ENCODE results near the gene TNPO3.
"Not testable (repeated sequence)": the region's sequence is repeated elsewhere in the genome, so short reads cannot be mapped to it uniquely, and the experiment has no call there.

TNPO3 gene

DNA sequence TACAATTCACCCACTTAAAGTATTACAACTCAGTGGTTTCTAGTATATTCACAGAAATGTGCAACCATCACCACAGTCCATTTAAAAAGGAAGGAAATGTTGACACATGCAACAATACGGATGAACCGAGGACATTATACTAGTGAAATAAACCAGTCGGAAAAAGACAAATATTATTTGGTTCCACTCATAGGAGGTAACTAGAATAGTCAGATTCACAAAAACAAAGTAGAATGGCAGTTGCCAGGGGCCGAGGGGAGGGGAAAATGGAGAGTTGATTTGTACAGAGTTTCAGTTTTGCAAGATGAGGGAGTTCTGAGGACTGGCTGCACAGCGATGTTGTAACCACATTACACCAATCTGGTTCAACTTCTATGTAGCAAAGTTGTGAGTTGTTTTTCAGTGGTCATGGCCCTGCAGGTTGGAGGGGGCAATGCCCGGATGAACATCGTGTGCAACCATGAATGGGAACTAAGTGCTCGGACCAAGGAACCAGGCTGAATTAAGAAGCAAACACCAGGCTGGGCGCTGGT, 17.6 kb upstream of the TNPO3 start:
- no peak for DNase-seq (ENCODE audit: extremely low read depth in 1 of 2, low read depth in 1 of 2)

DNA sequence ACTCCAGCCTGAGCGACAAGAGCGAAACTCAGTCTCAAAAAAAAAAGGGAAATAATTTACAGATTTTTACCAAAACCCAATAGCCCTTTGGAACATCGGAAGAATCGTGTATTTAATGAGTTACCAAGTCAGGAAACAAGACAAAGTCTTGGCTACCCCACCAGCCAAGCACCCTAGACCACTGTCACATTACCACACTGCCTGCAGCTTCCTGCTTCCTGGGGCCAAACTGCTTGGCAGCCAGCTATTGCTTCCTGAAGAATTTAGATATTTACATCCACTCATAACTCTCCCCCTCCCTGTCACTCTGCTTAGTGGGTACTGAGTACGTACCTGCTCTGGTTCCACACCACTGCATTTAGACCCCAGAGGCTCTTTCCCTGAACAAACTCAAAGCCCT, 14.1 kb upstream of the TNPO3 start:
- DNase-seq (ENCODE audit: extremely low read depth in 1 of 2, low read depth in 1 of 2): no peak

DNA sequence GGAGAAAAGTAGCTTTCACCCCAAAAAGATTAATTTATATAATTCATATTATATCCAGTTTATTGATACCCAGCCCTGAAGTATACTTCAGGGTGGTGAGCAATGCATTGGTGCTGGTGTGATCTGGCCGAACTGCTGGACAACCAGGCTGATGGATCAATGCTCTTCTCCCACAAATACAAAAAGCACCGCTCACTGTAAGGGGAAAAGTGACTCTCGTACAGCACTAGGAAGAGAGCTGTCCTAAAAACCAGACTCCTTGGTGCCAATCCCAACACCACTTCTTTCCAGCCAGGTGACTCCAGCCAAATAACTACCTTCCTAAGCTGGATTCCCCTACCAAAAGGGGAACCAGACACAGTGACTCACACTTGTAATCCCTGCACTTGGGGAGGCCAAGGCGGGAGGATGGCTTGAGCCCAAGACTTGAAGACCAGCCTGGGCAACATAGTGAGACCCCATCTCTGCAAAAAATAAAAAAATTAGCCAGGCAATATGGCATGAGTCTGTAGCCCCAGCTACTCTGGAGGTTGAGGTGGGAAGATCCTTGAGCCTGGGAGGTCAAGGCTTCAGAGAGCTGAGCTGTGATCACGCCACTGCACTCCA, 13.1 kb upstream of the TNPO3 start:
- no peak for DNase-seq (ENCODE audit: extremely low read depth in 1 of 2, low read depth in 1 of 2)

DNA sequence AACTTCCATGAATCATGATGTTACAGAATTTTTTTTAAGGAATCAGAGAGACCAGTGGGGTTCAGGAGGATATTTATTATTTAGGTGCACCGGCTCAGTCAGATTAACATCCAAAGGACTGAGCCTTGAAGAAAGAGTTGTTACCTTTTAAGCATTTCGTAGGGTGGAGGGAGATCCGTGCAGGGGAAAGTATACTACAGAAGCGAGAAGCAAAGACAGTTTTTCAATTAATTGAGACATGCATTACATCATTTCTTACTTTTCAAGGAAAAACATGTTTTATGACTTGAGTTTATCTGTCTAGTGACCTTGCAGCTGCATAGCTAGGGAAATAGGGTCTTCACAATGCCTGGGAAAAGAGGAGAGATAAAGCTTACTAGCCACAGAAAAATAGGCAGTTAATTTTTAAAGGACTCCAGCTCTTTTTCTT, 12.2 kb upstream of the TNPO3 start:
- DNase-seq (ENCODE audit: extremely low read depth in 1 of 2, low read depth in 1 of 2): not testable (repeated sequence)

DNA sequence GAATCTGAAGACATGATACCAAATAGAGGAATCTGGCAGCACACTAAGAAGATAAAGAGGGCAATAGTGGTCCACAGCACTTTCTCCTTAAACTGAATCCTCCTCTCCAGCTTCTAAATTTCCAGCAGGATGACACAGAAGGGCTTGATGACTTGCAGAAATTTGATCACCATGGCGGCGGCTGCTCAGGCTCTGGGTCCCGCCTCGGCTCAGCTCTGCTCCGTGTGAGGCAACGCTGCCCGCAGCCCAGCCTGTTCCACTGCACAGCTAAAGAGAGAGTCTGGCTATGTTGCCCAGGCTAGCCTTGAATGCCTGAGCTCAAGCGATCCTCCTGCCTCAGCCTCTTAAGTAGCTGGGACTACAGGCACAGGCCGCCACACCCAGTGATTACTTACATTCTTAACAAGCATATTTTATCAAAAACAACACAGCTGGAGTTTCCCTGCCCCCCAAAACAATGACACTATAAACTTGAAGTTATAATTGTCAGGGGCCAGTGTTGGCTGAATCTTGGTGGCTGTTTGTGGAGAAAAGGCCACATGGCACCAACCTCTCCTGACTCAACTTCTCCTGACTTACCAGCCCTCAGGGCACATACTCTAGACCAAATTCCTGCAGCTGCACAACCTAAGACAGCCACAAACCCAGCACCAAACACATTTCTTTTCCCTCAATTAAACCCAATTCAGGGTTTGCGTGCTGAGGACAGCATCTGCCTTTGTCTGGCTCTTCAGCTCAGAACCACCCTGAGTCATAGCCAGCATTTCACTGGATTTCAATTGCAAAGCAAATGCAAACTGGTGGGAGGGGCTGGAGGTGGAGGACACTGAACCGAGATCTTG, 11.6 kb upstream of the TNPO3 start:
- DNase-seq (ENCODE audit: extremely low read depth in 1 of 2, low read depth in 1 of 2): no peak

DNA sequence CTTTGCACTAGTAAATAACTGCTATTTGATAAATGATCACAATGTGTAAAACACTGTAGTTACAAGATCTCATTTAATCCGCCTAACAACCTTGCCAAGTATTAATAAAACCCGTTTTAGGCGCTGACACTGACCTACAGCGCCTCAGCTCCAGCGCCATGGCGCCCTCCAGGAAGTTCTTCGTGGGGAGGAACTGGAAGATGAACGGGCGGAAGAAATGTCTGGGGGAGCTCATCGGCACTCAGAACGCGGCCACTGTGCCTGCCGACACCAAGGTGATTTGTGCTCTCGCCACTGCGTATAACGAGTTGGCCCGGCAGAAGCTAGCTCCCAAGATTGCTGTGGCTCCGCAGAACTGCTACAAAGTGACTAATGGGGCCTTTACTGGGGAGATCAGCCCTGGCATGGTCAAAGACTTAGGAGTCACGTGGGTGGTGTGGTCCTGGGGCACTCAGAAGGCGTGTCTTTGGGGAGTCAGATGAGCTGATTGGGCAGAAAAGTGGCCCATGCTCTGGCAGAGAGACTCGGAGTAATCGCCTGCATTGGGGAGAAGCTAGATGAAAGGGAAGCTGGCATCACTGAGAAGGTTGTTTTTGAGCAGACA, 1.1 kb upstream of the TNPO3 start:
- DNase-seq (ENCODE audit: extremely low read depth in 1 of 2, low read depth in 1 of 2): no peak

DNA sequence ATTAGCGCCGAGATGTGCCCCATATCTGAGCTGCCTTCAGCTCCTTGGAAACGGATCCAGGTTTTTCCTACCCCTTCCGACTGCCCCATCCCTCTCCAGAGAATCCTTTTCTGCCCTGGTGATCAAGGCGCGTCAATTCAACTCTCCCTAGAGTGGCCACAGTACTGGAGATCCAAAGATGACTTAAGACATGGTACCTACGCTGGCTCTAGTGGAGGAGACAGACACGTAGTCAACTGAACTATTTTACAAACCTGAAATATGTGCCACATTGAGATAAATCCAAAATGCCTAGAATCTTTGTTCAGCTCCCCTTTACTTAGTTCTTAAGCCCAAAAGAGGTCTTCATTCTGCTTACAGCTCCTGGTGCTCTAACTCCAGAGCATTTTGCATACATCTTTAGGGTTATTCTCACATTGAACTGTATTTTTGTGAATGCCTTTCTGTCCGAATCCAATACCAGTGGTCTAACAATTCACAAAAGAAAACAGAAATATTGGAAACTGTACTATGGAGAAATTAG, 444 bp upstream of the TNPO3 start:
- no peak for DNase-seq (ENCODE audit: extremely low read depth in 1 of 2, low read depth in 1 of 2)

DNA sequence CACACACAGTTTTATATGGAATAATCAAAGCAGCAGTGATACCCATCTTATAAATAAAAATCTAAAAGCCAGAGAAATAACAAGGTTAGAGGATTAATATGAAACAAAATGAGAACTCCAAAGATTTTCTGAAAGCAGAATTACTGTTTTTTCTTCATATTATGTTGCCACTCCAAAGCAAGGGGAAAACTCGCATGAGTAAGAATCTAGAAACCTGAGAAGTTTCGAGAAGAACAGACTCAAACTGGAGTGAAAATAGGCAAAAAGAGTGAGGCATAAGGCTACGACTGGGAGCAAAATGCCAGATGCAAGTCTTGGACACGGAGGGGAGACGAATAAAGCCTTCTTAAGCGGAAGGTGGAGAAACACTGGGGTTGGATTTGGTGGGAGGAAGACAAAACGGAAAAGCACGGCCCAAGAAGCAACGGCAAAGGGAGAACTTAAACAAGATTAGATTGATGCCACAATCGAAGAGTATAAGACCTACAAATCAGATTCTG, 923 bp downstream of the TNPO3 start:
- no peak for DNase-seq (ENCODE audit: extremely low read depth in 1 of 2, low read depth in 1 of 2)

DNA sequence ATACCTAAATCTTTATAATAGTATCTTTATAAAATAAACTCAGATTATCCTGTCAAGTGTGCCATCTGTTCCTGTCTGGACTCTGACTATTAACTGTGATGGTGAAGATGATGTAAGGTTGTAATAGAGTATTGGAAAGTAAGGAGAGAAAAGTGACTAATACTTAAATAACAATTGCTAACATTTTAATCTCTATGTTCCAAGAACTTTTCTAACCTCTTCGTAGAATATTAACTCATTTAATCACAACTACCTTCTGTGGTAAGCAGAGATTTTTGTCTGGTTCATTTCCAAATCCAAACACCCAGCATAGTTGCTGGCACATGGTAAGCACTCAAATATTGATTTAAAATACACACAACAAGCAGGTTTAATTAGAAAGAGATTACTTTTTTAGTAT, 2.5 kb downstream of the TNPO3 start:
- DNase-seq (ENCODE audit: extremely low read depth in 1 of 2, low read depth in 1 of 2): no peak

DNA sequence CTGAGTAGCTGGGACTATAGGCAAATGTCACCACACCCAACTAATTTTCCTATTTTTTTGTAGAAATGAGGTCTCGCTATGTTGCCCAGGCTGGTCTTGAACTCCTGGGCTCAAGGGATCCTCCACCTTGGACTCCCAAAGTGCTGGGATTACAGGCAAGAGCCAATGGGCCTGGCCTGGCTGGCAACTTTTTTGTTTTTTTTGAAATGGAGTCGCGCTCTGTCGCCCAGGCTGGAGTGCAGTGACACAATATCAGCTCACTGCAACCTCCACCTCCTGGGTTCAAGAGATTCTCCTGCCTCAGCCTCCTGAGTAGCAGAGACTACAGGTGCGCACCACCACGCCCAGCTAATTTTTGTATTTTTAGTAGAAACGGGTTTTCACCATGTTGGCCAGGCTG, 3.5 kb downstream of the TNPO3 start:
- not testable (repeated sequence) for DNase-seq (ENCODE audit: extremely low read depth in 1 of 2, low read depth in 1 of 2)

DNA sequence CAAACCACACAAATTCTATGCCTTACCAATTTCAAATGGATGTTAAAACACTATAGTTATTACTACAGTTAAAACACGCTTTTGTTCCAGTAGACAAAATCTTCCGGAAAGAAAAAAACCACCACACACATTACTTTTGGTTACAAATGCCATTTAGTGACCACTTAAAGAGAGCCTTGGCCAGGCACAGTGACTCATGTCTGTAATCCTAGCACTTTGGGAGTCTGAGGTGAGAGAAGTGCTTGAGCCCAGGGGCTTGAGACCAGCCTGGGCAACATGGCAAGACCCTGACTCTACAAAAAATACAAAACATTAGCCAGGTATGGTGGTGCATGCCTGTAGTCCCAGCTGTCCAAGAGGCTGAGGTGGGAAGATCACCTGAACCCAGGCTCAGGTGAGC, 7.2 kb downstream of the TNPO3 start:
- no peak for DNase-seq (ENCODE audit: extremely low read depth in 1 of 2, low read depth in 1 of 2)

DNA sequence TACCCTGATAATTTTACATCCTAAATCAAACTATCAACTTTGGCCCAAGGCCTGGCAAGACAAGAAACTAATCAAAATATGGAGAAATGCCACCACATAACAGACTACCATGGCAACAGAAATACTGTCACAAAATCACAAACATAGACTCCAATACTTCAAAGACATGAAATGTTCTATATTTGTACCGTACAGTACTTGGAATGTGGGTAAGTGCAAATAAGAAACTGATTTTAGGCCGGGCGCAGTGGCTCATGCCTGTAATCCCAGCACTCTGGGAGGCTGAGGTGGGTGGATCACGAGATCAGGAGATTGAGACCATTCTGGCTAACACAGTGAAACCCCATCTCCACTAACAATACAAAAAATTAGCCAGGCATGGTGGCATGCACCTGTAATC, 9.2 kb downstream of the TNPO3 start:
- DNase-seq (ENCODE audit: extremely low read depth in 1 of 2, low read depth in 1 of 2): no peak

DNA sequence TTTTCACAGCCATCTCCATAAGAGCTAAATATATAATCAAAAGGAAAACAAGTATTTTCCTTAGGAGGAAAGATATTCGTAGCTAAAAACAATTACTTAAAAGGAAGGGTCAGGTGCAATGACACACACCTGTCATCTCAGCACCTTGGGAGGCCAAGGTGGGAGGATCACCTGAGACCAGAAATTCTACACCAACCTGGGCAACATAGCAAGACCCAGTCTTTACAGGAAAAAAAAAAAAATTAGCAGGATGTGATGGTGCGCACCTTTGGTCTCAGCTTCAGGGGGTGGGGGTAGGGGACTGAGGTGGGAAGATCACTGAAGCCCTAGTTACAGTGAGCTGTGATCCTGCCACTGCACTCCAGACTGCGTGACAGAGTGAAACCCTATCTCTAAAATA, 11.9 kb downstream of the TNPO3 start:
- DNase-seq (ENCODE audit: extremely low read depth in 1 of 2, low read depth in 1 of 2): no peak

DNA sequence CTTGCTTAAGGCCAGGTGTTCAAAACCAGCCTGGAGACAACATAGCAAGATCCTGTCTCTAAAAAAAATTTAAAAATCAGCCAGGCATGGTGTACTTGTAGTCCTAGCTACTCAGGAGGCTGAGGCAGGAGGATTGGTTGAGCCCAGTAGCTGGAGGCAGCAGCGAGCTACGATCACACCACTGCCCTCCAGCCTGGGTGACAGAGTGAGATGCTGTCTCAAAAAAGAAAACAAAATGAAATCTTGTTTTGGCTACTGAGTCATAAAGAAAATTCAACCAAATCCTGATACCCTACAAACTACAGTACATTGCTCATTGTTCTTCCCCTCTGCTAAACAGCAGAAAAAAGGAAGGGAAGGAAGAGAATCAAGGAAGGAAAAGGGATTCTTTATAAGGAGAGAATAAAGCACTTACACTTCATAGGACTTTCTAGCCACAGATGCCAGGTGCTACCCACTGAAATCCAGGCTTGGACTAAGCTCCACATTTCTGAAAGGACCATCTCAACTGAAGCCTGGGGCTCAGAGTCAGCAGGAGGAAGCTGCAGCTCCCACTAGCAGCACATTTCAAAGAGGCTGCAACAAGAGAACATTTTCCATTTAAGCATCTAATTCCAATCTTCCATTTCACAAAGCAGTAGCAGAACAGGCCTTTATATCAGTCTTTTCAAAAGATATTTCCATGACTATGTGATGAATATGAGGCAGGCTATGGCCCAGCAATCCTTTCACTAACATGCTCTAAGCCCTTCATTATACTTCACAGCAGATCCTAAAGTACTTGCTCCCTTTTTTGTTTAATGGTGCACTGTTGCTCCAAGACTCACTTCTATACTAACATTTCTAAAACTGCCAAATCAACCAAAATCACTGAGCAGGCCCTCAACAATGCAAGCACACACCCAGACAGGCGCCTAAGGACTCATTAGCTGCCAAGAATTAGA, 13.5 kb downstream of the TNPO3 start:
- no peak for DNase-seq (ENCODE audit: extremely low read depth in 1 of 2, low read depth in 1 of 2)

DNA sequence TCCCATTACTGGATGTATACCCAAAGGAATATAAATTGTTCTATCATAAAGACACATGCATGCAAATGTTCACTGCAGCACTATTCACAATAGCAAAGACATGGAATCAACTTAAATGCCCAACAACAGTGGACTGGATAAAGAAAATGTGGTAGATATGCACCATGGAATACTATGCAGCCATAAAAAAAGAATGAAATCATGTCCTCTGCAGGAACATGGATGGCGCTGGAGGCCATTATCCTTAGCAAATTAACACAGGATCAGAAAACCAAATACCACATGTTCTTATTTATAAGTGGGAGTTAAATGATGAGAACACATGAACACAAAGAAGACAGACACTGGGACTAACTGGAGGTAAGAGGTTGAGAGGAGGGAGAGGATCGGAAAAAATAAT, 16.4 kb downstream of the TNPO3 start:
- DNase-seq (ENCODE audit: extremely low read depth in 1 of 2, low read depth in 1 of 2): not testable (repeated sequence)

DNA sequence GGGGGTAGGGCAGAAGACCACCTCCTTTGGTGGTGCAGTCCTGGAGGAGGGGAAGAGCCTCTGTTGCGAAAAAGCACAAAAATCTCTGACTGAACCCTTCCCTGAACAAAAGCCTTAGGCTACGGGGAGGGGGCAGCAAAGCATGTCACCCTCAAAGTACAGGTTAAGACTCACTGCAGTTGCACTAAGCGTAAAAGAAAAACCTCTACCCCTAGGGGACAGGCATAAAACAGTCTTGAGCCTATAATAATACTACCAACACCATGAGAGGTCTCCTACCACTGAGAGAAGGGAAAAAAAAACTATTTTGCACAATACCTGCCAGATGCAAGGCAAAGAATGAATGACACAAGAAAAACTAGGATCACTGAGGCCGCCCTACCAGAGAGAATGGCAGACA, 17.3 kb downstream of the TNPO3 start:
- no peak for DNase-seq (ENCODE audit: extremely low read depth in 1 of 2, low read depth in 1 of 2)

DNA sequence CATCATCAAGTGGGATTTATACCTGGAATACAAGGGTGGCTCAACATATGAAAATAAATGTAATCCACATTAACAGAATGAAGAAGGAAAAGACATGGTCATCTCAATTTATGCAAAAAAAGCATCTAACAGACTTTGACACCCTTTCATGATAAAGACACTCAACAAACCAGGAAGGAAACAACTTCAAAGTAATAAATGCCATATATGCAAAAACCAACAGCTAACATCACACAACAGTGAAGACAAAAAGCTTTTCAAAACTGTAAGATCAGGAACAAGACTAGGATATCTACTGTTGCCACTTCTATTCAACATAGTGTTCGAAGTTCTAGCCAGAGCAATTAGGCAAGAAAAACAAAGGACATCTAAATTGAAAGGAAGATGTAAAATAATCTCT, 22.9 kb downstream of the TNPO3 start:
- DNase-seq (ENCODE audit: extremely low read depth in 1 of 2, low read depth in 1 of 2): no peak

DNA sequence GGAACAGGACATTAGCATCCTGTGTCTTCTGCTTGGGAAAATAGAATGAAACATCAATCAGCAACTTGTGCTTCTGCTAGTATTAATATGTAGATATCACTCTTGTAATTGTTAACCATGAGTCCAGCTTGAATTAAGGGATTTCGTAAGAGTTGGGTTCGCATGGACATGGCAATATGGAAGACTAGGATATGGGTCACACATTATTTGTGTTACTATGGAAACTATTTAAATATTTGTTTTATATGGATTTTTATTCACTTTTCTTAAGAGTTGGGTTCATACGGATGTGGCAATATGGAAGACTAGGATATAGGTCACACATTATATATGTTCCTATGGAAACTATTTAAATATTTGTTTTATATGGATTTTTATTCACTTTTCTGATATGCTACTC, 24.5 kb downstream of the TNPO3 start:
- no peak for DNase-seq (ENCODE audit: extremely low read depth in 1 of 2, low read depth in 1 of 2)

DNA sequence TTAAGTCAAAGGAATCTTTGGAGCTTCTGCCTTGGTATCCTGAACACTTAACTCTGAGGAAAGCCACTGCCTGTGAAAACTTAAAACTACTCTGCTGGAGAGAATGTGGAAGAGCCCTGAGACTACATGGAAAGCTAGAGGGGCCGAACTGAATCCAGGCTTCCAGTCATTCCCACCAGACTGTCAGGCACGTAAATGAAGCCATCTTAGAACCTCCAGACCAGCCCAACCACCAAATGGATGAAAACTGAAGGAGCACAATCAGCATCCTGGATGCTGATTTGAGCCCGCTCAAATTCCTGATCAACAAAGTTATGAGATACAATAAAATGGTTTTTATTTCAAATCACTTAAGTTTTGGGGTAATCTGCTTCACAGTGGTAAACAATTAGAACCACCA, 30.8 kb downstream of the TNPO3 start:
- DNase-seq (ENCODE audit: extremely low read depth in 1 of 2, low read depth in 1 of 2): no peak

DNA sequence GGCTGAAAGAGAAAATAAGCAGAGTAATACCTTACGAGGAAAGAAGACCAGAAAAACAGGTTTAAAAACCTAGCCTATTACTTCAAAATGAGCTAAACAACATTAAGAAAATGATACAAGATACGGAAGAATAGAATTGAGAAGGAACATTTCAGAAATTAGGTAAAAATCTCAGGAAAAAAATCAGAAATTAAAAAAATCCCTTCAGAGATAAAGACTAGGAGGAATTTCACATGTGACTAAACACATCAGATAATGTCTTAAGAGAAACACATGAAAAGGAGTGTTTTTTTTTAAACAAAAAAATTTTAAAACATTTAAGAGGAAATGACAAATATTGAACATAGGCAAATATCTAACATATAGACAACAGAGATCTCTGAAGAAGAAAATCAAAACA, 33.3 kb downstream of the TNPO3 start:
- no peak for DNase-seq (ENCODE audit: extremely low read depth in 1 of 2, low read depth in 1 of 2)
